SK-N-MC (cell line): Measurements from ENCODE around the gene STPG3.

Source experiments
- EZH2 ChIP-seq: fragments of 200-600 bp; sonication (generic); IDR thresholded peaks from one replicate; pipeline ENCODE4 v1.6.1; 2017; ENCODE audit warnings: antibody characterized with exemption
- POLR2AphosphoS5 ChIP-seq: IDR thresholded peaks from 2 replicates; pipeline ENCODE4 v1.6.1; 2012; ENCODE audit warnings: mild to moderate bottlenecking, low read depth, low read length, borderline replicate concordance

DNA sequence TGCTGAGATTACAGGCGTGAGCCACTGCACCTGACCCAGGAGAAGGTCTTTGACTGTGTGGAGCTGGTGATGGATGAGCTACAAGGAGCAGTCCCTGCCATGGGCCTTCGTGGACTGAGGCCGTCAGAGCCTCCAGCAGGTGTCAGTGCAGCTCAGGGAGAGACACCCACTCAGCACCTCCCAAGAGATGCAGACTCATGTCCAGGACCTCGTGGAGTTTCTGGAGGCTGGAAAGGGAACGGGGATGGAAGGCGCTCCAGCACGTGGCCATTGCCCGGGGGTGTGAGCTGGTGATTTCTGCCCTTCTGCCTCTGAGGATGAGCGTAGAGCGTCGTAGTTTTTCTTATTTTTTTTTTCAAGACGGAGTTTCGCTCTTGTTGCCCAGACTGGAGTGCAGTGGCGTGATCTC is 35.9 kb downstream of the STPG3 start:
- TF ChIP-seq POLR2AphosphoS5 = no peak
- TF ChIP-seq EZH2 = no peak
